Lower lobe of right lung (tissue), 2 donors: ENCODE results near the gene STRBP. TPM values are rescaled to one million over a fixed set of nuclear protein-coding genes. Genes with fewer than 3 reads are reported as not detected.
"Not testable (repeated sequence)": the region's sequence is repeated elsewhere in the genome, so short reads cannot be mapped to it uniquely, and the experiment has no call there.

Source experiments
- ATAC-seq, 2 donors: fragments of 200-7000 bp; cut with Tn5 transposase; one replicate each; pipeline ENCODE4 v1.9.1; 2020 to 2022; ENCODE audit warnings: mild to moderate bottlenecking in 2 of 2, moderate library complexity in 2 of 2
- DNase-seq: peaks from one replicate; pipeline ENCODE4 v3.0.0-alpha.2; 2020
- H3K27ac ChIP-seq: fragments of 200-600 bp; one replicate; pipeline ENCODE4 v1.8.0; 2022
- H3K27me3 ChIP-seq: fragments of 200-600 bp; one replicate; pipeline ENCODE4 v1.8.0; 2022; ENCODE audit warnings: low read depth
- H3K36me3 ChIP-seq: fragments of 200-600 bp; one replicate; pipeline ENCODE4 v1.8.0; 2022; ENCODE audit warnings: mild to moderate bottlenecking
- H3K4me1 ChIP-seq: fragments of 200-600 bp; one replicate; pipeline ENCODE4 v1.8.0; 2022
- H3K4me3 ChIP-seq: fragments of 200-600 bp; one replicate; pipeline ENCODE4 v1.8.0; 2022; ENCODE audit warnings: mild to moderate bottlenecking
- H3K9me3 ChIP-seq: fragments of 200-600 bp; one replicate; pipeline ENCODE4 v1.8.0; 2022
- CTCF ChIP-seq: fragments of 200-600 bp; IDR thresholded peaks from one replicate; pipeline ENCODE4 v1.8.0; 2022; ENCODE audit warnings: antibody characterized with exemption, mild to moderate bottlenecking
- intact Hi-C: fragments of 100-400 bp; cut with DNase I; formaldehyde crosslinking; loops from one replicate; pipeline ENCODE4 v1.11.0; 2022
- total RNA-seq: library from RNA; stranded (reverse); fragmentation: NEBNext Ultra II Directional; extraction: Animal tissue kit (Norgen Biotek cat#: 25700); gene quantifications from one replicate; pipeline ENCODE4 v1.2.1, GENCODE V29; 2021
- donor health status: DM: no; HTN: yes; CAD: no; lungs with severe emphysema.

STRBP gene
- total RNA-seq, 1 donor from 2014 or later = 23.7 TPM

DNA sequence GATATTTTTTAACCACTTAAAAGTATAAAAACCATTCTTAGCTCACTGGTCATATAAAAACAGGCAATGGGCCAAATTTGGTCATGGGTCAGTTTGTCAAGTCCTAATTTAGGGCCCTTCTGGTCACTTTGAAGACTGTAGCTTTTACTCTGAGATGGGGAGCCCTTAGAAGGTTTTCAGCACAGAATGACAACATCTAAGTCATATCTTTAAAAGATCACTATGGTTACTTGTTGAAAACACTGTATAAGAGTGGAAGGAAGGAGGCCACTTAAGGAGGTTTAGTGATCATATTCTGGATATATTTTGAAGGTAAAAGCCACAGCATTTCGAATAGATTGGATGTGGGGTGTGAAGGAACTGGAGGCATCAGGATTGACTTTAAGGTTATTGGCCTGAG is 76.7 kb downstream of the STRBP start:
- intact Hi-C loops = no loop called here
- DNase-seq (no peak), ATAC-seq (no peak)
- Histone ChIP-seq H3K27ac (no peak overlapping the region), H3K9me3 (no peaks in the 10 kb centered on the region), H3K27me3 (no peaks in the 10 kb centered on the region), H3K36me3 (no peaks in the 10 kb centered on the region), H3K4me1 (no peaks in the 10 kb centered on the region), H3K4me3 (no peak overlapping the region)
- TF ChIP-seq CTCF = no peak

GRCh38 chr9:123191260-123191659 is 77.1 kb downstream of the STRBP start:
- Histone ChIP-seq H3K9me3 (no peaks in the 10 kb centered on the region), H3K27ac (no peak overlapping the region), H3K4me1 (no peaks in the 10 kb centered on the region), H3K27me3 (no peaks in the 10 kb centered on the region), H3K4me3 (no peak overlapping the region), H3K36me3 (no peaks in the 10 kb centered on the region)
- TF ChIP-seq CTCF = no peak
- intact Hi-C loops = no loop called here
- ATAC-seq = no peak
- no peak for DNase-seq

DNA sequence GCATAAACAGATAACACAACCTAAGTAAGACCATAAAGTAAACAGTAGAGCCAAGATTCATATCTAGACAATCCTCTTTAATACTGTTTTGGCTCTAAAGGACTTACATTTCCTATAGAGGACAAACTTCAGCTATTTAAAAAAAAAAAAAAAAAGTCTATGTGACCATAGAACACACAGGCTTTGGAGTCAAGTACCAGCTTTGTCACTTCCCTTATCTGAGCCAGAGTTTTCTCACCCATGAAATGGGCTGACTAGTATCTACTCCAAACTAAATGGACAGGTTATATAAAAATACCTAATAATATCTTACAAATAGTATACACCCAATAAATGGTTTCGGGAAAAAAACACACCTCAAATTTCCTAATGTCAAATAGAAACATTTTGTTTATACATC is 81.3 kb downstream of the STRBP start:
- intact Hi-C loops = no loop called here
- ATAC-seq = no peak
- H3K9me3 ChIP-seq = no peaks in the 10 kb centered on the region
- no peaks in the 10 kb centered on the region for H3K4me1 ChIP-seq
- DNase-seq = no peak
- no peak overlapping the region for H3K27ac ChIP-seq
- no peak for TF ChIP-seq CTCF
- no peak overlapping the region for H3K4me3 ChIP-seq
- no peaks in the 10 kb centered on the region for H3K36me3 ChIP-seq
- H3K27me3 ChIP-seq = no peaks in the 10 kb centered on the region

DNA sequence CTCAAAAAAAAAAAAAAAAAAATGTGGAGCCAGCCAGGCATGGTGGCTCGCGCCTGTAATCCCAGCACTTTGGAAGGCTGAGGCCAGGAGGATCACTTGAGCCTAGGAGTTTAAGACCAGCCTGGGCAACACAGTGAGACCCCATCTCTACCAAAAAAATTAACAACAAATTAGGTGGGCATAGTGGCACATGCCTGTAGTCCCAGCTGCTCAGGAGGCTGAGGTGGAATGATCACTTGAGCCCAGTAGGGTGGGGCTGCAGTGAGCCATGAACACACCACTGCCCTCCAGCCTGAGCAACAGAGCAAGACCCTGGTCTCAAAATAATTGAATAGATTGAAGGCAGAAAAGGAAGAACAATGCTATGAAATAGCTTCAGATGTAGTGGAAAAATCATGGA is 82.4 kb downstream of the STRBP start:
- ATAC-seq, DNase-seq, H3K27me3 ChIP-seq, H3K4me1 ChIP-seq, H3K9me3 ChIP-seq, H3K4me3 ChIP-seq, H3K27ac ChIP-seq, H3K36me3 ChIP-seq, intact Hi-C loops: not testable (repeated sequence)

- H3K36me3 ChIP-seq = peaks cover 12% of the 10 kb centered on the region
- H3K4me3 ChIP-seq = no peak overlapping the region
- H3K9me3 ChIP-seq = no peaks in the 10 kb centered on the region
- H3K27ac ChIP-seq = no peak overlapping the region
- TF ChIP-seq CTCF = no peak
- intact Hi-C loops = no loop called here
- no peaks in the 10 kb centered on the region for H3K27me3 ChIP-seq
- H3K4me1 ChIP-seq = peaks cover 7% of the 10 kb centered on the region
- ATAC-seq = no peak
- DNase-seq = no peak
Observed at GRCh38 chr9:123176949-123177348, 91.4 kb downstream of the STRBP start.

DNA sequence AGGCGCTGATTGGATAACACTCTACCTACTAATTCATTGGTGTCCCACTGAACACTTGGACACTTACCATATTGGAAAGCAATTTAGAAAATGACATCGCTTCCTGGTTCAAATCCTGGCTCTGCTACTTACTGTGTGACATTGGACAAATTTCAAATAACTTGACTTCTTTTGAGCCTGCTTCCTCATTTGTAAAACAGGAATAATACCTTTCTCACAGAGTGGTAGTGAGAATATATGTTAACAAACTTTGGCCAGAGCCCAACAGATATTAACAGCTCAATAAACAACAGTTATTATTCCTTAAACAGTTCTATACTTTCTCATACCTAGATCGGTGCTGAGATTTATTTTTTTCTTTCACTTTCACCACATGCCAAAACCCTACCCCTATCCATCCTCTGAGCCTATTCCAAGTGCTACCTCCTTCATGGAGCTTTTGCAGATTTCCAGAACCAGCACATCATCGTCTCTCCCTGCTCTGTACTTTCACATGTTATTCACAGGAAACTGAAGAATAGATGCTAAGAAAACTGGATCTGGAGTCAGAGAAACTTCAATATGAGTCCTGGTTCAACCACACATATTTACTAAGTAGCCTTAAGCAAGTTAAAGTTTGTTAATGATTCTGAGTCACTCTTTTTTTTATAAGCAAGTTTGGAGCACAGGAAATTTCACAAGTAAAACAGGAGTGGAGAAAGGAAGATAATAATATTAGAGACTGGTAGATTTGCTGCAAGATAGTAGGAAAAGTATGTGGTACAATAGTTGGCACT is 92.3 kb downstream of the STRBP start:
- Histone ChIP-seq H3K36me3 (peaks cover 12% of the 10 kb centered on the region), H3K27me3 (no peaks in the 10 kb centered on the region), H3K27ac (no peak overlapping the region), H3K9me3 (no peaks in the 10 kb centered on the region), H3K4me3 (no peak overlapping the region), H3K4me1 (peaks cover 7% of the 10 kb centered on the region)
- no peak for TF ChIP-seq CTCF
- ATAC-seq (no peak), DNase-seq (no peak)
- intact Hi-C loops = no loop called here
